ENCODE measurements around the gene MERTK.
"Not testable (repeated sequence)": the region's sequence is repeated elsewhere in the genome, so short reads cannot be mapped to it uniquely, and the experiment has no call there.

The MERTK gene

DNA sequence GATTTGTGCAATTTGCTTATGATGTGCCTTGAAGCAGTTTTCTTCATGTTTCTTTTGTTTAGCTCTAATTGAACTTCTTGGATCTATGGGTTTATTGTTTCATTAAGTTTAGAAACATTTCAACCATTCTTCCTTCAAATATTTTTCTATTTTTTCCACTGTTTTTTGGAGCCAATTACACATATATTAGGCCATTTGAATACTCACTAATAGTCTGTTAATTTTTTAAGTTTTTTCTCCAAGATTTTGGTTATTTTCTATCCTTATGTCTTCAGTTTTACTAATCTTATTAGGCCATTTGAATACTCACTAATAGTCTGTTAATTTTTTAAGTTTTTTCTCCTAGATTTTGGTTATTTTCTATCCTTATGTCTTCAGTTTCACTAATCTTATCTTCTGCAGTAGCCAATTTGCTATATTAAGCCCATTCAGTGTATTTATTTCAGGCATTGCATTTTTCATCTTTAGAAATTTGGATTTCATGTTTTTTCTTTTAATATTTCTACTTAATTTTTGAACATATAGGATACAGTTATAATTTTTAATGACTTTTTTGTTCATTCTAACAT, 147.1 kb downstream of the MERTK start:
- no peak for DNase-seq (ENCODE audit: low read depth)

GRCh38 chr2:112046231-112046630, 147.8 kb downstream of the MERTK start:
- DNase-seq (ENCODE audit: low read depth), result no peak

DNA sequence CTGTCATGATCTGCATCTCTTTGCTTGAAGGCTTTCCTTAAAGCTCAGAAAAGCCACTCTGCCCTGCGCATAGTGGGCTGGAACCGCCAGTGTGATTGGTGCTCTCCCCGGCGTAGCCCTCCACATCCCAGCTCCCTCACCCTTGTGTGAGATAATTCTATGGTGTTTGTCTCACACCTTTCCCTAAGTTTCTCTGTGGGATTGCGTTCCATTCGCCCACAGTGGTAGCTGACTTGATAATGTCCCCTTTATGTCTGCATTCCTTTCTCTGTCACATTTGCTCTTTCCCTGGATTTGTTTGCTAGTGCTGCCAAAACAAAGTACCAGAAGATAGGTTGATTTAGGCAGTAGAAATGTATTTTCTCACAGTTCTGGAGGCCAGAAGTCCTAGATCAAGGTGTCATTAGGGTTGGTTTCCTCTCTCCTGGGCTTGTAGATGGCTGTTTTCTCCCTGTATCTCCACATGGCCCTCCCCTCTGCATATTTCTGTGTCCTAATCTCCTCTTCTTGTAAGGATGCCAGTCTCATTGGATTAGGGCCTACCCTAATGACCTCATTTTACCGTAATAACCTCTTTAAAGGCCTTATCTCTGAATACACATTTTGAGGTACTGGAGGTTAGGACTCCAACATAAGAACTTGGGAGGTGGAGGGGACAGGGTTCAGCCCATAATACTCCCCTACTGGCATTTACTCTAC, 149.3 kb downstream of the MERTK start:
- no peak for DNase-seq (ENCODE audit: low read depth)

DNA sequence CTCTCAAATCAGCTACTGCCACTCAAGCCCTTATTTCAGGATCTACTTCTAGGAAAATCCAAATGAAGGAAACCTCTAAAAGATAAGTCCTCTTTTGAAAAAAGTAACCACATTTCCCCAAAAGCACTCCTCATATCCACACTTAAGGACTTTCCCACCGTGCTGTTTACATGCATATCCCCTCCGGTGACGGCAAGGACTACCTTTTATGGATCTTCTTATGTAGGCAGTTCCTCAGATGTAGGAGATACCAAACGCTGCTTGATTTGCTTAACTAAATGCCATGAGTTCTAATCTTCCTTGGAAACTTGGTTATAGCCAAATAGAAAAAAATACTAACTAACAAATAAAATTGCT, 149.8 kb downstream of the MERTK start:
- DNase-seq (ENCODE audit: low read depth), result no peak

GRCh38 chr2:112048887-112049286, 150.5 kb downstream of the MERTK start:
- no peak for DNase-seq (ENCODE audit: low read depth)

DNA sequence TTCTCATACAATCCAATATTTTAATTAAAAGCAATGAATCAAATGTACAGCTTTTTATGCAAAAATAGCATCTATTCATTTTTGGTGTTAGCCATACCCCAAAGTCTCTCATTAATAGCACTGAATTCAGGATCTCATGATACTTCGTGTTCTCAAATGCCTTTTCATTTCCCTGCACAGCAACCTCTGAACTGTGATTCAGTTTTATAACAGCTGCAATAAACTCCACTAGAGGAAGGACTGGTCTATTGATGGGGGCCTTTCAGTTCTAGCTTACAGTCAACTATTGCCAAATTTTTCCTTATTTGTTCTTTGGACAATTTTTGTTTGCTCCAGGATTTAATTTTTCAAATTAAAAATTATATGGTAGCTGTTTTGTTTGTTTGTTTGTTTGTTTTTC, 151.9 kb downstream of the MERTK start:
- no peak for DNase-seq (ENCODE audit: low read depth)

DNA sequence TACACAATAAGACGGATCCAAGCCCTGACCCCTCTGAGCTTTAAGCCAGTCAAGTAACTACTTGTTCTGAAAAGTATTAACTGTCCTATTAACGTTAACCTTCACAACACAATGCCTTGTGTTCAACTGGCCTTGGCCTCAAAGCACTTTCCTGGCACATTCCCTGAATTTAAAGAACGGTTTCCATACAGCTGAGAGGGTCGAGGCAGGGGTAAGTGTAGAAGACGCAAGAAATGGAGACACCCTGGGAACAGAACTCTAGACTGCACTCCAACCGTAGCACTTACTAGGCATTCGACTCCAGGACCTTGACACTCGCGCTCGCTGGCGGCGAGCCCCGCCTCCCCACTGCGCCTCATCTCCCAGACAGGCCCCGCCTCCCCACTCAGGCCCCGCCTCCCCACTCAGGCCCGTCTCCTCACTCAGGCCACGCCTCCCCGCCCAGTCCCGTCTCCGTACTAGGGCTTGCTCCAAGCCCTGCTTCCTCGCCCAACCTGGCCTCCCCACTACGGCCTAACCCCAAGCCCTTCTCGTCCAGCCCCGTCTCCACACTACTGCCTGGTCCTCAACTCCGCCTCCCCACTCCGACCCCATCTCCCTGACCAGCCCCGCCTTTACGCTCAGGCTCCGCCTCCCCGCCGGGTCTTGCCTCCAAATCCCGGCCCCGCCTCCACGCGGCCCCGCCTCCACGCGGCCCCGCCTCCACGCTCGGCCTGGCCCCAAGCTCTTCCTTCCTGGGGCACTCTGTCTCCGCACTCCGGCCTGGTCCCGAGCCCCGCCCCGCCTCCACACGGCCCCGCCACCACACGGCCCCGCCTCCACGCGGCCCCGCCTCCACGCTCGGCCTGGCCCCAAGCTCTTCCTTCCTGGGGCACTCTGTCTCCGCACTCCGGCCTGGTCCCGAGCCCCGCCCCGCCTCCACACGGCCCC, 155.8 kb downstream of the MERTK start:
- peak; percentile 97 for DNase-seq (ENCODE audit: low read depth)

GRCh38 chr2:112054847-112055729, 156.7 kb downstream of the MERTK start, which contains the start of gene TMEM87B:
TMEM87B (plus strand) TSS chr2:112055269; CDS start chr2:112055592, 323 bp downstream.
- peak; percentile 94 for DNase-seq (ENCODE audit: low read depth)

GRCh38 chr2:112055730-112056625, 157.6 kb downstream of the MERTK start:
- peak; percentile 15 for DNase-seq (ENCODE audit: low read depth)

GRCh38 chr2:112056626-112056987, 158.2 kb downstream of the MERTK start:
- DNase-seq (ENCODE audit: low read depth), result no peak

- DNase-seq (ENCODE audit: low read depth), result no peak
Measured at GRCh38 chr2:112059671-112060070, 161.3 kb downstream of the MERTK start.

- DNase-seq (ENCODE audit: low read depth), result no peak
Measured at GRCh38 chr2:112061299-112061698, 162.9 kb downstream of the MERTK start.

GRCh38 chr2:112061840-112062239, 163.4 kb downstream of the MERTK start:
- DNase-seq (ENCODE audit: low read depth), result peak; percentile 21

GRCh38 chr2:112062894-112063293, 164.5 kb downstream of the MERTK start:
- no peak for DNase-seq (ENCODE audit: low read depth)

DNA sequence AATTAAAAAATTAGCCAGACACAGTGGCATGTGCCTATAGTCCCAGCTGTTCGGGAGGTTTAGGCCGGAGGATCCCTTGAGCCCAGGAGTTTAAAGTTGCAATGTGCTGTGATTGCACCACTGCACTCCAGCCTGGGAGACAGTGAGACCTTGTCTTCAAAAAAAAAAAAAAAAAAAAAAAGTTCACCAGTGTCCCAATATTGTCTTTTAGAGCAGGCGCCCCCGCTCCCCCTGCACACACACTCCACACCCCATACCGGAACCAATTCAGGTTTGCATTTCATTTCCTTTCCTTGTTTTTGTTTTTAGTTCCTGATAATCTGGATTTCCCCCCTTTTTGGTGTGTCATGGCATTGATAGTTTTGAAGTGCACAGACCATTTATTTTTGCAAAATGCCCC, 167.1 kb downstream of the MERTK start:
- no peak for DNase-seq (ENCODE audit: low read depth)

GRCh38 chr2:112065966-112066365, 167.6 kb downstream of the MERTK start:
- no peak for DNase-seq (ENCODE audit: low read depth)

DNA sequence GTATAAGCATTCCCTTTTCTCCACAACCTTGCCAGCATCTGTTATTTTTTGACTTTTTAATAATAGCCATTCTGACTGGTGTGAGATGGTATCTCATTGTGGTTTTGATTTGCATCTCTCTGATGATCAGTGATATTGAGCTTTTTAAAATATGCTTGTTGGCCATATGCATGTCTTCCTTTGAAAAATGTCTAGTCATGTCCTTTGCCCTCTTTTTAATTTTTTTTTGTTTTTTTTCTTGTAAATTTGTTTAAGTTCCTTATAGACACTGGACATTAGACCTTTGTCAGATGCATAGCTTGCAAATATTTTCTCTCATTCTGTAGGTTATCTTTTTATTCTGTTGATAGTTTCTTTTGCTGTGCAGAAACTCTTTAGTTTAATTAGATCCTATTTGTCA, 171.4 kb downstream of the MERTK start:
- DNase-seq (ENCODE audit: low read depth), result not testable (repeated sequence)

DNA sequence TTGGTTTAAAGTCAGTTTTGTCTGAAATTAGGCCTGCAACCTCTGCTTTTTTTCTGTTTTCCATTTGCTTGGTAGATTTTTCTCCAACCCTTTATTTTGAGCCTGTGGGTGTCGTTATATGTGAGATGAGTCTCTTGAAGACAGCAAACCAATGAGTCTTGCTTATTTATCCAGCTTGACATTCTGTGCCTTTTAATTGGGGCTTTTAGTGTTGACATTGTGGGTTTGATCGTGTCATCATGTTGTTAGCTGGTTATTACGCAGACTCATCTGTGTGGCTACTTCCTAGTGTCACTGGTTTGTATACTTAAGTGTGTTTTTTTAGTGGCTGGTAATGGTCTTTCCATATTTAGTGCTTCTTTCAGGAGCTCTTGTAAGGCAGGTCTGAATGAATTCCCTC, 175.5 kb downstream of the MERTK start:
- DNase-seq (ENCODE audit: low read depth), result no peak

DNA sequence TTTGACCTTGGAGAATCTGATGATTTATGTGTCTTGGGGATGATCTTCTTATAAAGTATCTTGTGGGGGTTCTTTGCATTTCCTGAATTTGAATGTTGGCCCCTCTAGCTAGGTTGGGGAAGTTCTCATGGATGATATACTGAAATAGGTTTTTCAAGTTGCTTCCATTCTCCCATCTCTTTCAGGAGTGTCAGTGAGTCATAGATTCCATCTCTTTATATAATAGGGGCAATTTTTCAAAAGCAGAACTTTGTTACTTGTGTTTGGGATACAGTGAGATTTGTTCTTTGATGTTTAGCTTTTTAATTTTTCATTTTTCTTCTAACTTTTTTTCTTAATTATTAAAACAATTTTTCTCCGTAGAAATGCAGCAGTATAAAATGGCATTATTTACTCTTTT, 176.1 kb downstream of the MERTK start:
- no peak for DNase-seq (ENCODE audit: low read depth)

GRCh38 chr2:112075490-112076260, 177.3 kb downstream of the MERTK start:
- no peak for DNase-seq (ENCODE audit: low read depth)

Measured in activated T-cell treated with anti-CD3 and anti-CD28 coated beads for 48 hours (primary cell).